ACHN (cell line): Measurements from ENCODE around the gene USP32.
"Not testable (repeated sequence)": the region's sequence is repeated elsewhere in the genome, so short reads cannot be mapped to it uniquely, and the experiment has no call there.

ENCODE experiments used
- DNase-seq: peaks from one replicate; pipeline ENCODE4 v3.0.0-alpha.2; 2015
- in situ Hi-C: cut with HindIII; loops from 2 replicates; pipeline ENCODE4 v1.10.0; 2017; ENCODE audit warnings: low sequenced_read_pairs, low pct_ligation_motif_present, low pct_unique_long_range_greater_than_20kb

USP32 gene

GRCh38 chr17:60354223-60354622 is 37.7 kb downstream of the USP32 start:
- DNase-seq = no peak

GRCh38 chr17:60353773-60354172 is 38.2 kb downstream of the USP32 start:
- in situ Hi-C loops = no loop called here
- DNase-seq = no peak

More at GRCh38 chr17:60354223-60354622, 37.7 kb downstream of the USP32 start:
- in situ Hi-C loops = no loop called here

GRCh38 chr17:60352569-60352968 is 39.4 kb downstream of the USP32 start:
- DNase-seq = no peak
- in situ Hi-C loops = no loop called here

DNA sequence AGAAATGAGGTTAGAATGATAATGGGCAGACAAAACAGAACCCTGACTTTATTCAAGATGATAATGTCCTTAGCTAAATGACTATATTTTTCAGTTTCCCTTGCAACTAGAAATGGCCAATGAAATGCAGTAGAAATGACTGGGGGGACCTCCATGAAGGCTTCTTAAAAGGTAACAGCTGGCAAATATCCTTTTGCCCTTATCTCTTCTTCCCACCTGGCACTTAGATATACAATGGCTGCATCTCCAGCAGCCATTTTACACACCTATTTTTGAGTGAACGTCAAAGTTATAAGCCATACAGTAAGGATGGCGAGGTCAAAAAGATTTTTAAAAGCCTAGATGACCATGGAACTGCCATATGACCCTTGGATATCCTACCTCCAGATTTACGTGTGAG is 39.9 kb downstream of the USP32 start:
- DNase-seq = no peak
- in situ Hi-C loops = no loop called here

DNA sequence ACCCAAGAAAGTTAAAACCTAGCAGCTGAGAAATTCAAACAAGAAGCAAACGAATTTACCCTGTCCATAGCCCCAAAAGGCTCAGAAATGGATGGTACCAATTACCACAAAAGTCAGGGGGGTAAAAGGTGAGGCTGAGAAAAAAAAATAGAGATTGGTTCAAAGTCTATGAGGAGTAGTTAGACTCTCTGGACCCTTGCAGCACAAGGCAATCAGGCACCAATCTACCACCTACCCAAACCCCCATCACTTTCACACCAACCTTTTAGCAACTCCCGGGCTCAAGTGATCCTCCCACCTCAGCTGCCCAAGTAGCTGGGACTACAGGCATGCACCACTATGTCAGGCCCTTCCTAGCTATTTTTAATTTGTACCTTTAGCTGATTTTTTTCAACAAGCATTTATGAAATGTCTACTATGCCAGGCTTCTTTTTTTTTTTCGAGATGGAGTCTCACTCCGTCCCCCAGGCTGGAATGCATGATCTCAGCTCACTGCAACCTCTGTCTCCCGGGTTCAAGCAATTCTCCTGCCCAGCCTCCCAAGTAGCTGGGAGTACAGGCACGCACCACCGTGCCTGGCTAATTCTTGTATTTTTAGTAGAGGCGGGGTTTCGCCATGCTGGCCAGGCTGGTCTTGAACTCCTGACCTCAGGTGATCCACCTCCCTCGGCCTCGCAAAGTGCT is 40.8 kb downstream of the USP32 start:
- no peak for DNase-seq
- in situ Hi-C loops = no loop called here

GRCh38 chr17:60348616-60349015 is 43.3 kb downstream of the USP32 start:
- DNase-seq = no peak
- in situ Hi-C loops = no loop called here

GRCh38 chr17:60345233-60345632 is 46.7 kb downstream of the USP32 start:
- no peak for DNase-seq
- in situ Hi-C loops = no loop called here

DNA sequence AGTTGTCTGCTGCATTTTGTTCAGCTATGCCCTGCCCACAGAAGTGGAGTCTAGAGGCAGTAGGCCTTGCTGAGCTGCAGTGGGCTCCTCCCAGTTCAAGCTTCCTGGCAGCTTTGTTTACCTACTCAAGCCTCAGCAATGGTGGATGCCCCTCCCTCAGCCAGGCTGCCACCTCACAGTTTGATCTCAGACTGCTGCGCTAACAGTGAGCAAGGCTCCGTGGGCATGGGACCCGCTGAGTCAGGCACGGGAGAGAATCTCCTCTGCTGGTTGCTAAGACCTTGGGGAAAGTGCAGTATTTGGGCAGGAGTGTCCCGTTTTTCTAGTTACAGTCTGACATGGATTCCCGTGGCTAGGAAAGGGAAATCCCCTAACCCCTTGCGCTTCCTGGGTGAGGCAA is 49.4 kb downstream of the USP32 start:
- DNase-seq, in situ Hi-C loops: not testable (repeated sequence)

GRCh38 chr17:60335289-60335688 is 56.6 kb downstream of the USP32 start:
- no peak for DNase-seq
- in situ Hi-C loops = no loop called here

DNA sequence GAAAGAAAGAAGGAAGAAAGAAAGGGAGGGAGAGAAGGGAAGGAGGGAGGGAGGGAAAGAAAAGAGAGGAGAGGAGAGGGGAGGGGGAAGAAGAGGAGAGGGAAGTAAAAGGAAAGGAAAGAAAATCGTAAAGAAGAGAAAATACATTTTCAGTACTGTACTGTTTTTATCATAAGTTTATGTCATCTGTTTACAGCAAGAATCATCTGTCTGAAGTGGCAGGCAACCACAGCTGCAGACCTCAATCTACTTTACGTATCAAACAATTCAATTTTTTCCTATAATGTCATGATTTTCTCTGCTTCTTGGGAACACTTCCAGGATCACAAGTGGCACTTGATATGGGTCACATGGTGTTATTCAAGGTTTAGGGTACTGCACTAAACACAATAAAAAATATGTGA is 58.3 kb downstream of the USP32 start:
- no peak for DNase-seq
- in situ Hi-C loops = no loop called here

DNA sequence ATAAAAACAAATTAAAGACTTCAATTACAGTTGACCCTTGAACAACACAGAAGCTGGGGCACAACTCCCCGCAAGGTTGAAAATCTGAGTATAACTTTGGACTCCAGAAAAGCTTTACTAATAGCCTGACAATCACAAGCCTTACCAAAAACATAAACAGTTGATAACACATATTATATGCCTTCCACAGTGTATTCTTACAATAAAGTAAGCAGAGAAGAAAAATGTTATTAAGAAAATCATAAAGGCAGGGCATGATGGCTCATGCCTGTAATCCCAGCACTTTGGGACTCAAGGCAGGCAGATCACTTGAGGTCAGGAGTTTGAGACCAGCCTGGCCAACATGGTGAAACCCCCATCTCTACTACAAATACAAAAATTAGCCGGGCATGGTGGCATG is 58.9 kb downstream of the USP32 start:
- in situ Hi-C loops, DNase-seq: not testable (repeated sequence)

DNA sequence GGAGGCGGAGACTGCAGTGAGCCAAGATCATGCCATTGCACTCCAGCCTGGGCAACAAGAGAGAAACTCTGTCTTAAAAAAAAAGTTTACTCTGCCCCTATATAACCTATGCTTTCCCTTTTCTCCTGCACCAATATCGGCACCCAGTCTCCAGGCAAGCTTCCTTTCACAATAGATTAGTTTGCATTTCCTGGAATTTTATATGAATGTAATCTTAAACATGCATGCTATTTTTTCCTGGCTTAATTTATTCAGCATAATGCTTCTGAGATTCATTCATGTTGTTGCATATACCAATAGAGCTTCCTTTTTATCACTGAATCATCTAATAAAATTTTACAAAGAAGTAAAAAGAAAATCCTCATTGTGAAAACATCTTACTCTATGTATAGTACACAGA is 59.4 kb downstream of the USP32 start:
- in situ Hi-C loops = no loop called here
- no peak for DNase-seq

GRCh38 chr17:60330731-60331130 is 61.2 kb downstream of the USP32 start:
- in situ Hi-C loops = no loop called here
- DNase-seq = no peak

- in situ Hi-C loops = no loop called here
- DNase-seq = no peak
Measured at GRCh38 chr17:60328679-60329078, 63.3 kb downstream of the USP32 start.

DNA sequence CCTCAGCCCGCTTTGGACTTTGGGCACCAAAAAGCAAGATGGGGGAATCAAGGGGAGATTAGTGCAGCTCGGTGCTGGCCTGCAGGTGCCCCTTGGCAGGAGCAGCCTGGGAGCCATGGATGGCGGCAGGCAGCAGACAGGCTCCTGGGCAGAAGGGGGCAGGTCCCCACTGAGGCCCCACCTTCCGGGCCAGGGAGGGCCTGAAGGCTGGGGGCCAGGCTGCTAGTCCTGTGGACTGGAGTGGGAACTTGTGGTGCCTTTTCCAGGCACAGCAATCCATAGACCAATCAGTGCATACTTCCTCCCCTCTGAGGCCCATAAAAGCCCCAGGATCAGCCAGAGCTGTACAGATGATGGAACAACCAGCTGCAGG is 64.0 kb downstream of the USP32 start:
- in situ Hi-C loops = no loop called here
- no peak for DNase-seq

DNA sequence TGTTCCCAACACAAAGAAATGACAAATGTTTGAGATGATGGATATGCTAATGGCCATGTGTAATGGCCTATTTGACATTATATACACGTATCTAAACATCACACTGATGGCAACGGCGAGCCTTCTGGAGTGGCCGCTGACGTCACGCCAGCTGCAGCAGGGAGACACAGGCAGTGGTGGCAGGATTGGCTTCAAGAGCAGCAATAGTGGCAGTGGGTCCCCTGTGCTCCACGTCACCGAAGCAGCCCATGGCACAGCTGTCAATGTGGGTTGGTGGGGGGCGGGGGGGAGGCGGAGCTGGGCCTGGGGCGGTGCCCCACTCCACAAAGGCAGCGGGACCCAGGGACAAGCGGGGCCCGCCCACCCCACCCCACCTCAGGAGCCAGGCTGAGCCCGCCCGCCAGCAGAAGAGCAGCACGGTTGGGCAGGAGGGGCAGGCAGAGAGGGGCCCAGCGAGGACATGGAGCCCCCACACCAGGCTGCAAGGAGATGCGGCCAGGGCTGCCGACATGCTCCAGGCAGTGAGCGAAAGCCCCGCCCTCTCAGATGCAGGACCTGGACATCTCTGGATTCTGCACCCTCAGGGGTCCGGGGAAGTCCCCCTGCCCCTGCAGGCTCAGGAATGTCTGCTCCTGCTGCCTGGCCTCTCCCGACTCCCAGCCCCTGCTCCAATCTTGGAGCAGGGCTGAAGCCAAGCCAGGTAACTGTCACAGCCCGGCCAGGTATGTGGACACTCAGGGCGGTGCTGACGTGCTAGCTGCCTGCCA is 64.6 kb downstream of the USP32 start:
- in situ Hi-C loops = no loop called here
- DNase-seq = no peak

GRCh38 chr17:60326702-60327101 is 65.2 kb downstream of the USP32 start:
- DNase-seq = no peak
- in situ Hi-C loops = no loop called here

DNA sequence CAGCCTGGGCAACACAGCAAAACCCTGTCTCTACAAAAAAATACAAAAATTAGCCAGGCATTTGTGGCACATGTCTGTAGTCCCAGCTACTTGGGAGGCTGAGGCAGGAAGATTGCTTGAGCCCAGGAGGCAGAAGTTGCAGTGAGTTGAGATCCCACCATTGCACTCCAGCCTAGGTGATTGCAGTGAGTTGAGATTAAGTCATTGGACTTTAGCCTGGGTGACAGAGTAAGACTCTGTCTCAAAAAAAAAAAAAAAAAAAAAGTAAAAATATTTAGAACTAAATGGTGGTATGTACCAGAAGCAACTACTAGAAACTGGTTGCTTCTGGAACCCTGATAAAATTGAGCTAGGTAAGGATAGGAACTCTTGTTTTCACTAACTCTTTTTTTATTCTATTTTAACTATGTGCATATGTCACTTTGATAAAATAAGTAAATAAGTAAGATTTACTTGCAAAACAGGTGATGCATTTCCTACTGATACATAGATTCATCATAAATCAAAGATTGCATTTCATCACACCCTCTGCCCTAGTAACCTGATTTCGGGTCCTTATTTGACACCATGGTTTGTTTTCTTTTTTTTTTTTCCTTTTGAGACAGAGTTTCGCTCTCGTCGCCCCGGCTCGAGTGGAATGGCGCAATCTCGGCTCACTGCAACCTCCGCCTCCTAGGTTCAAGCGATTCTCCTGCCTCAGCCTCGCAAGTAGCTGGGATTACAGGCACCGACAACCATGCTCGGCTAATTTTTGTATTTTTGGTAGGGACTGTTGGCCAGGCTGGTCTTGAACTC is 66.0 kb downstream of the USP32 start:
- in situ Hi-C loops = no loop called here
- DNase-seq = no peak

- DNase-seq = no peak
Measured at GRCh38 chr17:60323754-60324153, 68.2 kb downstream of the USP32 start.

DNA sequence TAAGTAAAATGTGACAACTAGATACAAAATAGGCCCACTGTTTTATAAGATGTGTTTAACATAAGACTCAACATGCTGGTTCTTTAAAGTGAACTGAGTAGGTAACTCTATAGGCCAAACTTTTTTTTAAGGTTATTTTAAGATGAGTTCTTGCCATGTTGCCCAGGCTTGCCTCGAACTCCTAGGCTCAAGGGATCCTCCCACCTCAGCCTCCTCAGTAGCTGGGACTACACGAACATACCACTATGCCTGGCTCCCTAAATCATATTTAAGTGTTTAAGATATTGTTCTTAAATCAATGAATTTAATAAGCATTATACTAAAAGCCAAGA is 69.9 kb downstream of the USP32 start:
- in situ Hi-C loops = no loop called here
- DNase-seq = no peak

More at GRCh38 chr17:60323754-60324153, 68.2 kb downstream of the USP32 start:
- in situ Hi-C loops = no loop called here
